Large intestine (tissue), 3 donors: ENCODE results near the gene NUDT3. TPM values are rescaled to one million over a fixed set of nuclear protein-coding genes. Genes with fewer than 3 reads are reported as not detected.
"Not testable (repeated sequence)": the region's sequence is repeated elsewhere in the genome, so short reads cannot be mapped to it uniquely, and the experiment has no call there.

Experiments used
- DNase-seq, 2 donors: peaks; one replicate each; pipeline versions ENCODE4 v3.0.0 to v3.0.0-alpha.2; 2013
- H3K27ac ChIP-seq: one replicate; pipeline ENCODE4 v1.5.1; 2013; ENCODE audit warnings: low read length
- H3K27me3 ChIP-seq: 2 replicates; pipeline ENCODE4 v1.6.1; 2013; ENCODE audit warnings: low read length; ENCODE audit not compliant: control insufficient read depth, insufficient read depth
- H3K36me3 ChIP-seq: 2 replicates; pipeline ENCODE4 v1.6.1; 2013; ENCODE audit warnings: low read length; ENCODE audit not compliant: control insufficient read depth, insufficient read depth
- H3K4me1 ChIP-seq: one replicate; pipeline ENCODE4 v1.6.1; 2013; ENCODE audit warnings: low read length; ENCODE audit not compliant: control insufficient read depth, insufficient read depth
- H3K4me3 ChIP-seq: one replicate; pipeline ENCODE4 v1.5.1; 2013; ENCODE audit warnings: low read length
- H3K9me3 ChIP-seq: one replicate; pipeline ENCODE4 v1.6.1; 2013; ENCODE audit warnings: mild to moderate bottlenecking, low read depth, low read length, moderate library complexity; ENCODE audit not compliant: control insufficient read depth
- WGBS: methylation state at CpG from one replicate; pipeline ENCODE4 v1.1.5; 2013; ENCODE audit warnings: low lambda C conversion rate; ENCODE audit not compliant: insufficient coverage; 5-methylcytosine and 5-hydroxymethylcytosine counted together
- polyA plus RNA-seq: library from polyadenylated mRNA; unstranded; fragments of 120-200 nt; gene quantifications from one replicate; pipeline ENCODE4 v1.2.1, GENCODE V29; 2013

Gene NUDT3
- polyA plus RNA-seq, 1 donor: 13.5 TPM

DNA sequence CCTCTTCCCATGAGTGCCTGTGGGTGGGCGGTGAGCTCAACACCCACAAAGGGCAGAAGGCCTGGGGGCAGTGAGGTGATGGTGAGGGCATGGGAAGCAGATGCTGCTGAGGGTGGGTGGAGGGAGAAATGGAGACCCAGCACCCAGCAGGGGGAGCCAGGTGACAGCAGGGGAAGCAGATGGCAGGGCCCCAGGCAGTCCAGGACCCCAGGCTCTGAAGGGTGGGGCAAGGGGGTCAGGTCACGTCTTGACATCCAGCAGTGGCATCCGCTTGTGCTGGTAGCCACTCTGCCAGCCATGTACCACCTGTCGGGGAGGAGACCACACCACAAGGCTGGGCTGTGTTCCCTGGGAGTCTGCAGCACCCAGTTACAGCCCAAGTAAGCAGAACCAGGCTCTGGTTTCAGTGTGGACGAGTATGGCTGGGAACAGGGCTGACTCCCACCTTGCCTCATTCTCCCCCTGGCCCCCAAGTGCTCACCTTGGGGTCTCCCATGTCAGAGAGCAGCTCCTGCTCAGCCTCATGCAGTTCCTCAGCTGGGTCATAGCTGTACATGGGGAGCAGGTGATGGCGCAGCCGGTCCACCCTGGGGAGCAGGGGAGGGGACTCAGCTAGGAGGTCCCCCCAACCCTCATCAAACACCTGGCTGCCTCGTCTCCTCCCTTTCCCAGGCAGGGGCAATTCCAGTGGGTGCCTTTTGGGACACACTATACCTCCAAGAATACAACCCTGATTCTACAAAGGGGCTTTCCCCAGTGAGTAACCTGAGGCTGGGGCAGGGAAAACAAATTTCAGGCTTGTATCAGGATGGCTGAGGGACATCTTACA, 145.7 kb downstream of the NUDT3 start:
- no CpG with 5 or more reads among the region's 8 CpGs for WGBS
- Histone ChIP-seq H3K27ac (no peak overlapping the region), H3K9me3 (no peaks in the 10 kb centered on the region), H3K27me3 (no peaks in the 10 kb centered on the region), H3K36me3 (peaks cover 21% of the 10 kb centered on the region), H3K4me3 (no peak overlapping the region), H3K4me1 (peaks cover 7% of the 10 kb centered on the region)
- DNase-seq: peak in 1 of 2 donors; percentile 26

DNA sequence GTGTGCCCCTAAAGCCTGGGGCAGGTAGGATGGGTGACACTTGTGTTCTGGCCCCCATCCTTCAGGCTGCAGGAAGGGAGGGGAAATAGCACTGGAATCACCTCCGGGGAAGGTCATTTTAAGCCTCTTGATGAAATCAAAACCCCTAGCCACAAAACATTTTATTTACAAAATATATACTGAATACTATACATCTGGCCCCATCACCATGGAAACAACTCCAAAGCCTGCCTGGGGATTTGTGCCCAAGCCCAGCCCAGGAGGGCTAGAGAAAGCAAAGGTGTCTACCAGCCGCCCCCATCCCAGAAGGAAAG, 146.3 kb downstream of the NUDT3 start:
- H3K36me3 ChIP-seq: peaks cover 27% of the 10 kb centered on the region
- WGBS: no CpG with 5 or more reads among the region's 2 CpGs
- no peaks in the 10 kb centered on the region for H3K9me3 ChIP-seq
- no peaks in the 10 kb centered on the region for H3K27me3 ChIP-seq
- H3K27ac ChIP-seq: no peak overlapping the region
- H3K4me1 ChIP-seq: peaks cover 7% of the 10 kb centered on the region
- H3K4me3 ChIP-seq: no peak overlapping the region
- DNase-seq: no peak

DNA sequence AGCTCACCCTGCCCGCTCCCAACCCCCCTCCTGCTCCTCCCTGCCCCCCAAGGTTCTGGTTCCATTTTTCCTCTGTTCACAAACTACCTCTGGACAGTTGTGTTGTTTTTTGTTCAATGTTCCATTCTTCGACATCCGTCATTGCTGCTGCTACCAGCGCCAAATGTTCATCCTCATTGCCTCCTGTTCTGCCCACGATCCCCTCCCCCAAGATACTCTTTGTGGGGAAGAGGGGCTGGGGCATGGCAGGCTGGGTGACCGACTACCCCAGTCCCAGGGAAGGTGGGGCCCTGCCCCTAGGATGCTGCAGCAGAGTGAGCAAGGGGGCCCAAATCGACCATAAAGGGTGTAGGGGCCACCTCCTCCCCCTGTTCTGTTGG, 146.7 kb downstream of the NUDT3 start:
- H3K4me3 ChIP-seq, H3K27ac ChIP-seq, H3K27me3 ChIP-seq, H3K9me3 ChIP-seq, DNase-seq, H3K4me1 ChIP-seq: not testable (repeated sequence)
- WGBS: no CpG with 5 or more reads among the region's 7 CpGs
- peaks cover 31% of the 10 kb centered on the region for H3K36me3 ChIP-seq

DNA sequence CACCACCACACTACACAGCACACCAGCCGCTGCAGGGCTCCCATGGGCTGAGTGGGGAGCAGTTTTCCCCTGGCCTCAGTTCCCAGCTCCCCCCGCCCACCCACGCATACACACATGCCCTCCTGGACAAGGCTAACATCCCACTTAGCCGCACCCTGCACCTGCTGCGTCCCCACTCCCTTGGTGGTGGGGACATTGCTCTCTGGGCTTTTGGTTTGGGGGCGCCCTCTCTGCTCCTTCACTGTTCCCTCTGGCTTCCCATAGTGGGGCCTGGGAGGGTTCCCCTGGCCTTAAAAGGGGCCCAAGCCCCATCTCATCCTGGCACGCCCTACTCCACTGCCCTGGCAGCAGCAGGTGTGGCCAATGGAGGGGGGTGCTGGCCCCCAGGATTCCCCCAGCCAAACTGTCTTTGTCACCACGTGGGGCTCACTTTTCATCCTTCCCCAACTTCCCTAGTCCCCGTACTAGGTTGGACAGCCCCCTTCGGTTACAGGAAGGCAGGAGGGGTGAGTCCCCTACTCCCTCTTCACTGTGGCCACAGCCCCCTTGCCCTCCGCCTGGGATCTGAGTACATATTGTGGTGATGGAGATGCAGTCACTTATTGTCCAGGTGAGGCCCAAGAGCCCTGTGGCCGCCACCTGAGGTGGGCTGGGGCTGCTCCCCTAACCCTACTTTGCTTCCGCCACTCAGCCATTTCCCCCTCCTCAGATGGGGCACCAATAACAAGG, 147.3 kb downstream of the NUDT3 start:
- H3K9me3 ChIP-seq, DNase-seq, H3K27ac ChIP-seq, H3K4me3 ChIP-seq, H3K4me1 ChIP-seq, H3K27me3 ChIP-seq: not testable (repeated sequence)
- no CpG with 5 or more reads among the region's 13 CpGs for WGBS
- H3K36me3 ChIP-seq: peaks cover 31% of the 10 kb centered on the region

DNA sequence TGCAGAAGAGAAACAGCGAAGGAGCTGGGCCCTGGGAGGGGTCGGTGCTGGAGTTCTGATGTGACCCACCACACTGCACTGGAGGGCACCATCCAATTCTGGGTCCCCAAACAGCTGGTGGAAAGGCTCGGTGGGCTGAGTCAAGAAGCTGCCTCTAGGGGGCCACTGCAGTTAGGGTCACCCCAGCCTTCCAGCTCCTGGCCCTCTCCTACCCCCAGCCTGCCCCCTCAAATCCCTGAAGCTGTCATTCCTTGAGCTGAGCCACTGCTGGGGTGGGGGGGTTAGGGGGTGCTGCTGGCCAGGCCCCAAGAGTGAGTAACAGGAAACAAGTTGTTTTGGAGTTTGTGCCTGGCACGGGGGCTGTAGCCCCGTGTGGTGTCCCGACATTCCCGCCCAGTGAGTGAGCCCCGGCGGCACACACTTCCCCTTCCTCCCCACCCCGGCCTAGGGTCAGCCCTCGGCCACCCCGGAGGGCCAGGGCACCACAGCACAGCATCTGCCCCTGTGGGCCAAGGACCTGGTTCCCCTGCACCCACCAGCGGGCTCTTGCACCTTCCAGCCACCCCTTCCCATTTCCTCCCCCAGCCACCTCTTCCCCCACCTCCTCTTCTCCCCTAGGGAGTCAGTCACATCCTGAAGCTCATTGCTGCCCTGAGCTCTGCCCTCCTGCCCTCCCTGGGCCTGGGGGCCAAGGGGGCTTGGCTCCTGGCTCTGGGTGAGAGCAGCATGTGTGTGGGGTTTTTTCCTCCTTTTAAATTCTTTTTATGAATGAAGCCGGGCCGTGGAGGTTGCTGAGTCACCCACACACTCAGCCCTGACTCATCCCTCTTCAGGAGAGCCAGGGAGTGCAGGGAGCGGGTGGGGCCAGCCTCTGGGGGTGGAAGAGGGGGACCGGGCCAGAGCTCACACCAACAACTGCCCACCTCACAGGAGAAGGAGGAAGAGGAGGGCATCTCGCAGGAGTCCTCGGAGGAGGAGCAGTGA, 148.3 kb downstream of the NUDT3 start:
- H3K27me3 ChIP-seq: no peaks in the 10 kb centered on the region
- H3K27ac ChIP-seq: no peak overlapping the region
- no CpG with 5 or more reads among the region's 19 CpGs for WGBS
- no peak for DNase-seq
- peaks cover 18% of the 10 kb centered on the region for H3K4me1 ChIP-seq
- H3K9me3 ChIP-seq: no peaks in the 10 kb centered on the region
- no peak overlapping the region for H3K4me3 ChIP-seq
- peaks cover 31% of the 10 kb centered on the region for H3K36me3 ChIP-seq

DNA sequence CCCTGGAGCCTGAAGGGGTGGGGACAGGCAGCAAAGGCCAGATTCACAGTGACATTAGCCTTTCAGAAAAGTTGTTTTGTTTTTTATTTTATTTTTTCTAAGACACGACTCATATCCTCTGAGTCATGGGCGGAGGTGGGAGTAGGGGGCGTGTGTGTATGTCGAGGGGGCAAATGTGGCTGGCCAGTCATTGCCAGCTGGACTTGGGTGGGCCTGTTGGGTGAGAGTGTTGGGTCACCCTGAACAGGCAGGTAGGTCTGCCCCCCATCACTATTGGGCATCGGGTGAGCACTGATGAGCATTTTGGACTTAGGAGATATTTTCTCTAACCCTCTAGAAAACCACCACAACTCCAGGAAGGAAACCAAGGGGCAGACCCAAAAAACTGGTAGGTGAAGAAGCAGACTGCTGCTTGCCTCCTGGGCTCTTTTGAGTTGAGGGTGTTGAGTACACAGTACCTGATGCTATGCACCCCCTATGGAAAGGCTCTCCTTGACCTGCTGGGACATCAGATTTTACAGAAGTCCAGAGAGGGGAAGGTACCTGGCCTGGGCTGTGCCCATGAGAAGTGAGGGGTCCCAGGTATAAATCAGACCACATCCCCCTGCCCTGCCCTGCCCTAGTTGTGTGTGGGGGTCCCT, 149.2 kb downstream of the NUDT3 start:
- Histone ChIP-seq H3K4me3 (no peak overlapping the region), H3K36me3 (peaks cover 31% of the 10 kb centered on the region), H3K9me3 (no peaks in the 10 kb centered on the region), H3K27ac (no peak overlapping the region), H3K27me3 (no peaks in the 10 kb centered on the region), H3K4me1 (peaks cover 25% of the 10 kb centered on the region)
- no peak for DNase-seq
- no CpG with 5 or more reads among the region's 5 CpGs for WGBS

DNA sequence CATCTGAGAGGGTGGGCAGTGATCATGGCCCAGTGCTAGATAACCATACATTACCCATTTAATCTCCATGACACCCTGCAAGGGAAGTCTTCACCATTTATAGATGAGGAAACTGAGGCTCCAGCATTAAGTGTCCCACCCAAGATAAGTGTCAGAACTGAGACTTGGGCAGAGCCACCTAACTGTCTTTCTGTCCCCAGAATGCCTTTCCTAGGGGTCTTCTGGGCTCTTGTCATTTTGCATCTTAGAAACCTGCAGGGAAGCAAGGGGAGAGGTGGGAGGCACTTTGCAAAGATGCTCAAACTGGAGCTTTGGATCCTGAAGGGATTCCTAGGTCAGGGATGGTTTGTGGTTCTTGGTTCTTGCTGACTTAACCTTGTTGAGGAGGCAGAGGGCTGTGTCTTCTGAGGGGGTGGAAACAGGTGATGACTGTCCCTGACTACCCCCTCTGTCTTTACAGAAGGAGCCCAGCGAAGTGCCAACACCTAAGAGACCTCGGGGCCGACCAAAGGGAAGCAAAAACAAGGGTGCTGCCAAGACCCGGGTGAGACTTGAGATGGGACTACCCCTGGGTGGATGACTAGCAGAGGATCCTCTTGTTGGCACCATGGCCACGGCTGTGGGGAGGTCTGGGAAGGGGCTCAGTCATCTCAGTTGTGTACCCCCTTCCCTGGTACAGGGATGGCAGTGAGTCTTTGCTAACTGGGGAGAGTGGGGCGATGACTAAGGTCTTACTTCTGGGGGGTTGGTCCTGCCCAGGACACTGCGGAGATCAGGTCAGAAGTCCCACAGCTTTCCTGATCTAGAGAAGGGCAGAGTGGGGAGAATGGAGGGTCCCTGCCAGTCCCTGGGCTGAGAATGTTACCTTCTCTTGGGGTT, 150.0 kb downstream of the NUDT3 start:
- no peak overlapping the region for H3K4me3 ChIP-seq
- no peaks in the 10 kb centered on the region for H3K27me3 ChIP-seq
- no peak overlapping the region for H3K27ac ChIP-seq
- DNase-seq: no peak
- H3K36me3 ChIP-seq: peaks cover 31% of the 10 kb centered on the region
- WGBS: no CpG with 5 or more reads among the region's 7 CpGs
- peaks cover 22% of the 10 kb centered on the region for H3K4me1 ChIP-seq
- no peaks in the 10 kb centered on the region for H3K9me3 ChIP-seq

DNA sequence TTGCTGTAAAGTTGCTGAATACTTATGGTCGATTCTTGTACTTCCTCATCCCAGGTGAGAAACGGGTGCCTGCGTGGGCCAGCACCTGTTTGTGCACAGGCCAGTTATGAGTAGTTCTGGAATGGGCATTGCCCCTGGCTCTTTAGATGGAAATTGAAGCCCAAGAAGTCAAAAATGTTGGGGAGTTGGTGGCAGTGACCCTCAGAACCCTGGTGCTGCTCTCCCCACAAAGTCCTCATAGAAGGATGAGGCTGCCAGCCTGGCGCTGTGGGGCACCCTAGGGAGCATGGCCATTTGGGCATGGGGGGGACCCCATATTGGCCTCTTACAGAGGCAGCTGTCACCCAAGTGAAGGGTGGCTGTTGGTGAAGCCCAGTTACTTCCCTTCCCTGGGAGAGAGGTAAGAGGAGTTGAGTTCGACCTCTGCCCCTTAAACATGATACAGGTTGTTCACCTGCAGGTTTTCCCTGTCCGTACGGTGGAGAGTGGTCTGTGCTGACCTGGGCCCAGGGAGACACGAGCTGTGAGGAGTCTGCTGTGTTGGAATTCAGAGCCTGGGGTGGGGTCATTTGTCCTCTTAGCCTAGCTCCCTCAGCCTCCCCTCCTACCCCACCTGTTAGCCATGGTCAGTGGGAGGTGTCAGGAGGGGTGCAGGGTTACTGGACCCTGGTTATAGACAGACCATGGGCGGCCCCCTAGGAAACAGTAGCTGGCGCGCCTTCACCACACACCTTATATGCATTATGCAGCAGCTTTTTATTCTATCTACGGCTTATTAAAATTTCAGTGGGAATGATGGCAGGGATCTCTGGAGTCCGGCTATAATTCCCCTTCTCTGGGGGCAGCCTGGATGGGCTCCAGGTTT, 150.9 kb downstream of the NUDT3 start:
- peaks cover 22% of the 10 kb centered on the region for H3K4me1 ChIP-seq
- WGBS: 90% methylated on average over 2 of the region's 13 CpGs
- DNase-seq: no peak
- H3K9me3 ChIP-seq: no peaks in the 10 kb centered on the region
- peaks cover 31% of the 10 kb centered on the region for H3K36me3 ChIP-seq
- no peaks in the 10 kb centered on the region for H3K27me3 ChIP-seq
- no peak overlapping the region for H3K4me3 ChIP-seq
- no peak overlapping the region for H3K27ac ChIP-seq
